ENCODE results near the gene CHI3L2. TPM values are rescaled to one million over a fixed set of nuclear protein-coding genes. Genes with fewer than 3 reads are reported as not detected.

Gene CHI3L2
- total and polyA plus RNA-seq, 2 of the 4 experiments (the other 2 are of a cell fraction): 0.18 to 0.19 TPM

GRCh38 chr1:111192074-111192473 lies 35.4 kb upstream of the CHI3L2 start:
- Histone ChIP-seq H3K4me3 (ENCODE audit: insufficient read depth, low read depth, low read length) (no peak overlapping the region), H3K9me1 (ENCODE audit: insufficient read depth, low read length) (peaks cover 20% of the 10 kb centered on the region), H3K27ac (ENCODE audit: insufficient read depth, low read length) (peak overlapping the region; percentile 79; the same call in 1 of the 2 replicates), H2AFZ (replicated peaks; ENCODE audit: low read length, poor library complexity) (peak overlapping the region; percentile 46), H2BK20ac (ENCODE audit: low read depth, low read length) (peak overlapping the region; percentile 98), H4K8ac (ENCODE audit: low read depth in 2 of 2, low read length in 2 of 2) (peak overlapping the region; percentile 33 to 66; a peak in 3 of 4 replicates), H2AK9ac (replicated peaks; ENCODE audit: low read depth, low read length, poor library complexity) (peak overlapping the region; percentile 87), H3K14ac (replicated peaks; ENCODE audit: low read depth, low read length) (peak overlapping the region; percentile 79; the same call in 1 of the 2 replicates), H2AK5ac (ENCODE audit: low read depth, low read length) (peak overlapping the region; percentile 92), H3K9me3 (ENCODE audit: control insufficient read depth, insufficient read depth, low read length) (no peaks in the 10 kb centered on the region), H3K27me3 (ENCODE audit: control insufficient read depth, insufficient read depth, low read length) (0 out of 2 replicates have a peak, but pooled peaks cover 2% of the 10 kb centered on the region), H2BK120ac (ENCODE audit: low read depth, low read length) (peak overlapping the region; percentile 92), H4K91ac (ENCODE audit: insufficient read depth, low read depth, low read length) (peak overlapping the region; percentile 75), H3K4me2 (ENCODE audit: low read depth, low read length) (no peak overlapping the region), H3K56ac (ENCODE audit: extremely low read depth, insufficient read depth, low read length) (peak overlapping the region; percentile 34; the same call in 1 of the 2 replicates), H4K5ac (ENCODE audit: low read depth, low read length) (peak overlapping the region; percentile 76), H3K18ac (ENCODE audit: low read depth, low read length) (peak overlapping the region; percentile 79), H3K23ac (ENCODE audit: low read depth, low read length) (peak overlapping the region; percentile 63), H3K79me1 (ENCODE audit: low read depth in 1 of 2, low read length in 2 of 2) (0 out of 4 replicates have a peak, but pooled peaks cover 0 to 5% of the 10 kb centered on the region in 2 experiments), H2BK15ac (ENCODE audit: low read depth, low read length) (peak overlapping the region; percentile 75; the same call in 2 of the 3 replicates), H3K4ac (ENCODE audit: low read depth, low read length) (peak overlapping the region; percentile 88), H3K9ac (ENCODE audit: low read depth, low read length) (no peak overlapping the region), H3K4me1 (ENCODE audit: control insufficient read depth, insufficient read depth, low read length) (peaks cover 35% of the 10 kb centered on the region), H4K20me1 (ENCODE audit: insufficient read depth, low read length) (no peaks in the 10 kb centered on the region), H3K36me3 (ENCODE audit: control insufficient read depth, insufficient read depth, low read length) (peaks cover 3% of the 10 kb centered on the region), H2BK5ac (ENCODE audit: low read depth, low read length, poor library complexity, severe bottlenecking) (peak overlapping the region; percentile 84)
- ChIA-PET CTCF (interaction anchor here (1.0 kb wide), 2 partner anchors 9 to 65 kb away, joined by 3 to 4 read pairs; no protein-coding TSS in a partner anchor), POLR2A (ENCODE audit: unreplicated experiment) (no interaction called here)
- intact Hi-C loops (cut with micrococcal nuclease) (no loop called here), in situ Hi-C loops (cut with MboI; ENCODE audit: low sequenced_read_pairs) (no loop called here), dilution Hi-C loops (cut with HindIII; ENCODE audit: low sequenced_read_pairs, unreplicated experiment) (no loop called here)
- ATAC-seq (ENCODE audit: low read depth) (no peak), DNase-seq (no peak)
- WGBS, 2 experiments (ENCODE audit: extremely low coverage in 2 of 2, insufficient read length in 1 of 2): no CpG with 5 or more reads among the region's 5 CpGs
- TF ChIP-seq CEBPB (IDR thresholded peaks at IDR 0.05; ENCODE audit: low read depth, low read length): no peak
- no peak for TF ChIP-seq FOS (IDR thresholded peaks at IDR 0.05; ENCODE audit: low read depth, low read length)
- no TSS peak for BruUV-seq (replicated peaks)
